ENCODE measurements around the gene IFITM5. TPM values are rescaled to one million over a fixed set of nuclear protein-coding genes. Genes with fewer than 3 reads are reported as not detected.

The IFITM5 gene
- total and polyA plus RNA-seq, 9 of the 15 experiments (the other 6 are each of a cell fraction or from before 2014, with no cell fraction given): 0.19 TPM; not detected in 8

DNA sequence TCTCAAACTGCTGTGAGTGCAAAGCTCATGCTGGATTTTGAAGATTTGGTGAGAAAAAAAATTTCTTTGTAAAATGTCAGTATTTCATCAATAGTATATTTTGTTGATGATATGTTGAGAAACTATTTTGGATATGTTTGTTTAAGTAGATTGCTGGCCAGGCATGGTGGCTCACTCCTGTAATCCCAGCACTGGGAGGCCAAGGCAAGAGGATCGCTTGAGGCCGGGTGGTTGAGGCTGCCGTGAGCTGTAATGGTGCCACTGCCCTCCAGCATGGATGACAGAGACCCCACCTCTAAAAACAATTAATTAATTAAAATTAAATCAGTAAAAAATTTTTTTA is 28.2 kb upstream of the IFITM5 start:
- DNase-seq (ENCODE audit: extremely low read depth in 1 of 4, low spot score in 3 of 4) (no peak), ATAC-seq (no peak), FAIRE-seq (no peak)
- H4K20me1 ChIP-seq (replicated peaks; ENCODE audit: control insufficient read depth, insufficient read depth, low read length): no peaks in the 10 kb centered on the region
- peaks cover 51 to 60% of the 10 kb centered on the region in 2 experiments for H3K4me1 ChIP-seq (replicated peaks in 1 of 2; ENCODE audit: control insufficient read depth in 2 of 2, insufficient read depth in 2 of 2, low read length in 2 of 2)
- 53% methylated on average over 3 of the region's 3 CpGs for WGBS (ENCODE audit: insufficient coverage, low coverage, missing lambda C conversion rate)
- in situ Hi-C loops (cut with MboI) (no loop called here), intact Hi-C loops (cut with micrococcal nuclease) (no loop called here)
- peak overlapping the region; percentile 18; the same call in 1 of the 2 replicates for H3K4me3 ChIP-seq
- BruUV-seq (replicated peaks): no TSS peak
- peak overlapping the region; percentile 61 to 93 for H3K9ac ChIP-seq (ENCODE audit: insufficient read depth in 1 of 2, low read depth in 2 of 2, low read length in 2 of 2)
- H3K9me3 ChIP-seq (replicated peaks; ENCODE audit: control insufficient read depth, insufficient read depth, low read depth, low read length): 0 out of 2 replicates have a peak, but pooled peaks cover 2% of the 10 kb centered on the region
- H3K27me3 ChIP-seq (ENCODE audit: control insufficient read depth in 2 of 2, insufficient read depth in 2 of 2, low read length in 2 of 2): no peaks in the 10 kb centered on the region
- H3K36me3 ChIP-seq (ENCODE audit: control insufficient read depth, insufficient read depth, low read length): no peaks in the 10 kb centered on the region
- CTCF ChIA-PET (ENCODE audit: low intra/inter-chr PET ratio): no interaction called here
- no peaks in the 10 kb centered on the region for H3K9me1 ChIP-seq (ENCODE audit: control insufficient read depth, insufficient read depth, low read length)
- H3K4me2 ChIP-seq (ENCODE audit: insufficient read depth, low read length): peak overlapping the region; percentile 63
- H2AFZ ChIP-seq (ENCODE audit: low read depth, low read length): peak overlapping the region; percentile 46; the same call in 1 of the 2 replicates
- H3K79me2 ChIP-seq (ENCODE audit: control insufficient read depth, insufficient read depth, low read length): peaks cover 29% of the 10 kb centered on the region
- peak overlapping the region; percentile 88 for H3K27ac ChIP-seq (ENCODE audit: extremely low read depth, low read depth, low read length)
- POLR2A ChIA-PET: interaction anchor here (0.7 to 1.7 kb wide), 7 partner anchors 8 to 120 kb away, joined by 3 to 11 read pairs (median 5); partner anchors contain the start of genes BET1L and RIC8A
- TF ChIP-seq ARNT (IDR thresholded peaks at IDR 0.05) (no peak), TEAD2 (tag; IDR thresholded peaks at IDR 0.05) (no peak), ZNF311 (CRISPR knock-in tag; IDR thresholded peaks at IDR 0.05) (no peak), L3MBTL2 (IDR thresholded peaks at IDR 0.05) (0 out of 2 replicates have a peak, but pooled peaks have one; percentile 54), SRSF1 (IDR thresholded peaks at IDR 0.05; ENCODE audit: low read depth, low read length) (no peak), NR2C2 (CRISPR knock-in tag; IDR thresholded peaks at IDR 0.05) (no peak), NR2C2 (tag; IDR thresholded peaks at IDR 0.05) (peak; percentile 8; the same call in 1 of the 2 replicates), DPF2 (IDR thresholded peaks at IDR 0.05) (no peak), MAZ (CRISPR knock-in tag; conservative IDR thresholded peaks at IDR 0.05 in 1 of 2, IDR thresholded peaks at IDR 0.05 in 1 of 2) (no peak), KDM4B (IDR thresholded peaks at IDR 0.05; ENCODE audit: borderline replicate concordance in 2 of 2, low read depth in 1 of 2) (no peak), RBBP5 (IDR thresholded peaks at IDR 0.05; ENCODE audit: borderline replicate concordance, insufficient read depth, low read length, poor library complexity, severe bottlenecking) (peak; percentile 27), MXI1 (IDR thresholded peaks at IDR 0.05; ENCODE audit: low read depth, low read length) (no peak), ZNF584 (CRISPR knock-in tag; IDR thresholded peaks at IDR 0.05; ENCODE audit: low read depth) (no peak), NFIC (IDR thresholded peaks at IDR 0.05) (0 out of 2 replicates have a peak, but pooled peaks have one; percentile 0), NCOA1 (IDR thresholded peaks at IDR 0.05; ENCODE audit: low read depth) (no peak), CHD4 (IDR thresholded peaks at IDR 0.05; ENCODE audit: insufficient read depth, insufficient replicate concordance, low read depth, low read length, poor library complexity, severe bottlenecking) (no peak)
- TF ChIP-seq, protein P1, sequence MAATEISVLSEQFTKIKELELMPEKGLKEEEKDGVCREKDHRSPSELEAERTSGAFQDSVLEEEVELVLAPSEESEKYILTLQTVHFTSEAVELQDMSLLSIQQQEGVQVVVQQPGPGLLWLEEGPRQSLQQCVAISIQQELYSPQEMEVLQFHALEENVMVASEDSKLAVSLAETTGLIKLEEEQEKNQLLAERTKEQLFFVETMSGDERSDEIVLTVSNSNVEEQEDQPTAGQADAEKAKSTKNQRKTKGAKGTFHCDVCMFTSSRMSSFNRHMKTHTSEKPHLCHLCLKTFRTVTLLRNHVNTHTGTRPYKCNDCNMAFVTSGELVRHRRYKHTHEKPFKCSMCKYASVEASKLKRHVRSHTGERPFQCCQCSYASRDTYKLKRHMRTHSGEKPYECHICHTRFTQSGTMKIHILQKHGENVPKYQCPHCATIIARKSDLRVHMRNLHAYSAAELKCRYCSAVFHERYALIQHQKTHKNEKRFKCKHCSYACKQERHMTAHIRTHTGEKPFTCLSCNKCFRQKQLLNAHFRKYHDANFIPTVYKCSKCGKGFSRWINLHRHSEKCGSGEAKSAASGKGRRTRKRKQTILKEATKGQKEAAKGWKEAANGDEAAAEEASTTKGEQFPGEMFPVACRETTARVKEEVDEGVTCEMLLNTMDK (IDR thresholded peaks at IDR 0.05; ENCODE audit: borderline replicate concordance, insufficient read depth, low read depth, low read length, poor library complexity, severe bottlenecking): no peak
- TF ChIP-seq, protein P2, sequence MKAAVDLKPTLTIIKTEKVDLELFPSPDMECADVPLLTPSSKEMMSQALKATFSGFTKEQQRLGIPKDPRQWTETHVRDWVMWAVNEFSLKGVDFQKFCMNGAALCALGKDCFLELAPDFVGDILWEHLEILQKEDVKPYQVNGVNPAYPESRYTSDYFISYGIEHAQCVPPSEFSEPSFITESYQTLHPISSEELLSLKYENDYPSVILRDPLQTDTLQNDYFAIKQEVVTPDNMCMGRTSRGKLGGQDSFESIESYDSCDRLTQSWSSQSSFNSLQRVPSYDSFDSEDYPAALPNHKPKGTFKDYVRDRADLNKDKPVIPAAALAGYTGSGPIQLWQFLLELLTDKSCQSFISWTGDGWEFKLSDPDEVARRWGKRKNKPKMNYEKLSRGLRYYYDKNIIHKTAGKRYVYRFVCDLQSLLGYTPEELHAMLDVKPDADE (conservative IDR thresholded peaks at IDR 0.05; ENCODE audit: control insufficient read depth, low read depth, low read length): no peak

All from K562 (cell line).